H9 (cell line): ENCODE measurements around the gene OR10A4. TPM values are rescaled to one million over a fixed set of nuclear protein-coding genes. Genes with fewer than 3 reads are reported as not detected.

Source experiments
- DNase-seq: peaks from one replicate; pipeline ENCODE4 v3.0.0-alpha.2; 2017
- H2AFZ ChIP-seq: one replicate; pipeline ENCODE4 v1.6.1; 2013; ENCODE audit warnings: mild to moderate bottlenecking, low read length, control low read depth, moderate library complexity
- H2AK5ac ChIP-seq: 2 replicates; pipeline ENCODE4 v1.6.1; 2013; ENCODE audit warnings: low read length, control low read depth, mixed read lengths; ENCODE audit not compliant: insufficient read length
- H2BK120ac ChIP-seq: one replicate; pipeline ENCODE4 v1.6.1; 2013; ENCODE audit warnings: low read depth, mild to moderate bottlenecking, low read length, control low read depth, inconsistent platforms; ENCODE audit not compliant: poor library complexity, severe bottlenecking
- H2BK12ac ChIP-seq: 2 replicates; pipeline ENCODE4 v1.6.1; 2013; ENCODE audit warnings: low read length, control low read depth, mixed read lengths, low read depth; ENCODE audit not compliant: insufficient read length
- H2BK15ac ChIP-seq: 2 replicates; pipeline ENCODE4 v1.6.1; 2013; ENCODE audit warnings: low read depth, low read length, control low read depth
- H2BK20ac ChIP-seq: one replicate; pipeline ENCODE4 v1.6.1; 2013; ENCODE audit warnings: low read depth, mild to moderate bottlenecking, low read length, control low read depth, inconsistent platforms; ENCODE audit not compliant: poor library complexity, severe bottlenecking
- H2BK5ac ChIP-seq: 2 replicates; pipeline ENCODE4 v1.6.1; 2013; ENCODE audit warnings: low read length, control low read depth, mixed read lengths; ENCODE audit not compliant: insufficient read length
- H3K14ac ChIP-seq: 2 replicates; pipeline ENCODE4 v1.6.1; 2013; ENCODE audit warnings: low read length, control low read depth; ENCODE audit not compliant: insufficient read depth
- H3K18ac ChIP-seq: 2 replicates; pipeline ENCODE4 v1.6.1; 2013; ENCODE audit warnings: low read depth, mild to moderate bottlenecking, mixed read lengths, low read length, control low read depth; ENCODE audit not compliant: insufficient read length
- H3K23ac ChIP-seq: 2 replicates; pipeline ENCODE4 v1.6.1; 2013; ENCODE audit warnings: low read length, control low read depth, mixed read lengths, low read depth; ENCODE audit not compliant: insufficient read length
- H3K23me2 ChIP-seq: 2 replicates; pipeline ENCODE4 v1.6.1; 2013; ENCODE audit warnings: low read depth, mild to moderate bottlenecking, mixed read lengths, low read length, control low read depth; ENCODE audit not compliant: insufficient read length, poor library complexity, severe bottlenecking
- H3K27ac ChIP-seq: 2 replicates; pipeline ENCODE4 v1.5.1; 2013; ENCODE audit warnings: low read length, control low read depth, mixed read lengths, low read depth; ENCODE audit not compliant: insufficient read length
- H3K27me3 ChIP-seq: 2 replicates; pipeline ENCODE4 v1.6.1; 2013; ENCODE audit warnings: low read length, control low read depth, inconsistent platforms; ENCODE audit not compliant: insufficient read depth
- H3K4ac ChIP-seq: 2 replicates; pipeline ENCODE4 v1.6.1; 2013; ENCODE audit warnings: low read depth, mild to moderate bottlenecking, control low read depth, inconsistent platforms, low read length, moderate library complexity
- H3K4me1 ChIP-seq: 2 replicates; pipeline ENCODE4 v1.6.1; 2013; ENCODE audit warnings: low read length, control low read depth, inconsistent platforms; ENCODE audit not compliant: insufficient read depth
- H3K4me2 ChIP-seq: 2 replicates; pipeline ENCODE4 v1.6.1; 2013; ENCODE audit warnings: low read length, control low read depth, mixed read lengths; ENCODE audit not compliant: insufficient read length, insufficient read depth
- H3K56ac ChIP-seq: 2 replicates; pipeline ENCODE4 v1.6.1; 2013; ENCODE audit warnings: low read depth, mild to moderate bottlenecking, mixed read lengths, low read length, control low read depth; ENCODE audit not compliant: insufficient read length
- H3K79me1 ChIP-seq: 2 replicates; pipeline ENCODE4 v1.6.1; 2013; ENCODE audit warnings: low read depth, mild to moderate bottlenecking, moderate library complexity, low read length, control low read depth, inconsistent platforms; ENCODE audit not compliant: insufficient read depth, poor library complexity, severe bottlenecking
- H3K79me2 ChIP-seq: 2 replicates; pipeline ENCODE4 v1.6.1; 2013; ENCODE audit warnings: low read length, control low read depth, inconsistent platforms; ENCODE audit not compliant: insufficient read depth
- H3K9ac ChIP-seq: 2 replicates; pipeline ENCODE4 v1.6.1; 2013; ENCODE audit warnings: low read length, control low read depth, mixed read lengths; ENCODE audit not compliant: insufficient read length; ENCODE audit errors: extremely low read depth
- H3K9me3 ChIP-seq: one replicate; pipeline ENCODE4 v1.6.1; 2013; ENCODE audit warnings: low read depth, low read length, inconsistent platforms; ENCODE audit not compliant: control insufficient read depth
- H3T11ph ChIP-seq: one replicate; pipeline ENCODE4 v1.6.1; 2013; ENCODE audit warnings: mild to moderate bottlenecking, low read length, control low read depth, inconsistent platforms
- H4K20me1 ChIP-seq: one replicate; pipeline ENCODE4 v1.6.1; 2013; ENCODE audit not compliant: control insufficient read depth, insufficient read length, insufficient read depth
- H4K5ac ChIP-seq: 2 replicates; pipeline ENCODE4 v1.6.1; 2013; ENCODE audit warnings: low read depth, mild to moderate bottlenecking, mixed read lengths, low read length, control low read depth; ENCODE audit not compliant: insufficient read length
- H4K8ac ChIP-seq: replicated peaks from 2 replicates; pipeline ENCODE4 v1.6.1; 2013; ENCODE audit warnings: low read length, control low read depth, mixed read lengths, low read depth; ENCODE audit not compliant: insufficient read length
- H4K91ac ChIP-seq: 2 replicates; pipeline ENCODE4 v1.6.1; 2013; ENCODE audit warnings: low read depth, mild to moderate bottlenecking, moderate library complexity, mixed read lengths, low read length, control low read depth; ENCODE audit not compliant: insufficient read length
- H3K27ac Mint-ChIP-seq, 3 experiments: 2 replicates in 2 of 3; 3 replicates in 1 of 3; pipeline ENCODE4 v1.8.0; 2020 to 2021; ENCODE audit warnings: mixed read lengths in 3 of 3, mild to moderate bottlenecking in 1 of 3, moderate library complexity in 1 of 3
- H3K27me3 Mint-ChIP-seq: 2 replicates; pipeline ENCODE4 v1.8.0; 2021; ENCODE audit warnings: low read depth, mild to moderate bottlenecking, moderate library complexity, mixed read lengths
- H3K36me3 Mint-ChIP-seq, 3 experiments: 2 replicates in 2 of 3; 3 replicates in 1 of 3; pipeline ENCODE4 v1.8.0; 2020 to 2021; ENCODE audit warnings: low read depth in 3 of 3, mixed read lengths in 3 of 3; ENCODE audit not compliant: insufficient read depth in 1 of 3
- H3K4me1 Mint-ChIP-seq, 2 experiments: 2 replicates each; pipeline ENCODE4 v1.8.0; 2020; ENCODE audit warnings: mixed read lengths in 2 of 2
- H3K4me3 Mint-ChIP-seq, 2 experiments: 2 replicates in 1 of 2; 3 replicates in 1 of 2; pipeline ENCODE4 v1.8.0; 2020 to 2021; ENCODE audit warnings: mild to moderate bottlenecking in 2 of 2, mixed read lengths in 2 of 2, moderate library complexity in 1 of 2
- H3K9me3 Mint-ChIP-seq, 2 experiments: 2 replicates in 1 of 2; 3 replicates in 1 of 2; pipeline ENCODE4 v1.8.0; 2020; ENCODE audit warnings: mild to moderate bottlenecking in 2 of 2, mixed read lengths in 2 of 2, moderate library complexity in 1 of 2
- CTCF ChIP-seq: fragments of 200-600 bp; sonication (generic); conservative IDR thresholded peaks from 3 replicates; pipeline ENCODE4 v1.8.0; 2021; ENCODE audit warnings: antibody characterized with exemption, mild to moderate bottlenecking
- WGBS: extraction: QIAGEN DNeasy Blood & Tissue Kit; methylation state at CpG from one replicate; pipeline ENCODE4 v1.1.7; 2013; ENCODE audit warnings: missing lambda C conversion rate, low lambda C conversion rate, mixed read lengths; ENCODE audit not compliant: insufficient read length; ENCODE audit errors: extremely low coverage; 5-methylcytosine and 5-hydroxymethylcytosine counted together
- total RNA-seq: library from RNA; stranded (reverse); gene quantifications from 2 replicates; pipeline ENCODE4 v1.2.1, GENCODE V29; 2021

Gene OR10A4
- total RNA-seq, 1 experiment from 2014 or later, result not detected

- Histone ChIP-seq H3K9me3 (no peaks in the 10 kb centered on the region), H2AFZ (no peak overlapping the region), H2BK5ac (no peak overlapping the region), H3K27ac (no peak overlapping the region), H3K14ac (no peak overlapping the region), H4K91ac (no peak overlapping the region), H3K18ac (no peak overlapping the region), H2BK15ac (no peak overlapping the region), H3K79me1 (no peaks in the 10 kb centered on the region), H3K4ac (no peak overlapping the region), H2BK12ac (no peak overlapping the region), H3K23ac (no peak overlapping the region), H2AK5ac (no peak overlapping the region), H4K5ac (no peak overlapping the region), H3K4me1 (no peaks in the 10 kb centered on the region), H2BK20ac (no peak overlapping the region), H3K56ac (no peak overlapping the region), H4K8ac (no peak overlapping the region), H3K79me2 (no peaks in the 10 kb centered on the region), H3K4me2 (no peak overlapping the region), H3K9ac (no peak overlapping the region), H2BK120ac (no peak overlapping the region), H4K20me1 (no peaks in the 10 kb centered on the region), H3K23me2 (no peaks in the 10 kb centered on the region), H3T11ph (no peak overlapping the region), H3K27me3 (no peaks in the 10 kb centered on the region)
- no CpG with 5 or more reads among the region's 3 CpGs for WGBS
- TF ChIP-seq CTCF, result no peak
- no peak overlapping the region for H3K4me3 Mint-ChIP-seq
- H3K4me1 Mint-ChIP-seq, result peaks cover 6 to 12% of the 10 kb centered on the region in 2 experiments
- H3K27ac Mint-ChIP-seq, result no peak overlapping the region
- no peaks in the 10 kb centered on the region; the same call in 1 of the 2 replicates for H3K27me3 Mint-ChIP-seq
- H3K9me3 Mint-ChIP-seq, result peaks cover 18 to 24% of the 10 kb centered on the region in 2 experiments
- no peak for DNase-seq
- peaks cover under 1 to 23% (median 17%) of the 10 kb centered on the region in 3 experiments for H3K36me3 Mint-ChIP-seq
These were observed 19.6 kb upstream of the OR10A4 start for GRCh38 chr11:6856871-6857270.
